Mucosa of rectum (tissue), 2 donors: Measurements from ENCODE around the gene PLOD2.

ENCODE experiments used
- H3K27ac ChIP-seq, 2 donors: one replicate each; pipeline ENCODE4 v1.7.0; 2013; ENCODE audit warnings: inconsistent platforms in 2 of 2, low read depth in 2 of 2, low read length in 2 of 2
- H3K27me3 ChIP-seq, 2 donors: one replicate each; pipeline ENCODE4 v1.7.0; 2013; ENCODE audit warnings: low read length in 2 of 2; ENCODE audit not compliant: control insufficient read depth in 2 of 2, insufficient read depth in 2 of 2
- H3K36me3 ChIP-seq, 2 donors: one replicate each; pipeline ENCODE4 v1.7.0; 2013; ENCODE audit warnings: low read length in 2 of 2; ENCODE audit not compliant: control insufficient read depth in 2 of 2, insufficient read depth in 2 of 2
- H3K4me1 ChIP-seq, 2 donors: one replicate each; pipeline ENCODE4 v1.7.0; 2013; ENCODE audit warnings: low read length in 2 of 2, mild to moderate bottlenecking in 1 of 2; ENCODE audit not compliant: control insufficient read depth in 2 of 2, insufficient read depth in 2 of 2
- H3K4me3 ChIP-seq, 2 donors: one replicate each; pipeline ENCODE4 v1.7.0; 2013; ENCODE audit warnings: low read length in 2 of 2
- H3K9ac ChIP-seq, 2 donors: one replicate each; pipeline ENCODE4 v1.7.0; 2013; ENCODE audit warnings: low read length in 2 of 2, low read depth in 1 of 2, mild to moderate bottlenecking in 1 of 2
- H3K9me3 ChIP-seq, 2 donors: one replicate each; pipeline ENCODE4 v1.7.0; 2013; ENCODE audit warnings: low read length in 2 of 2; ENCODE audit not compliant: control insufficient read depth in 2 of 2
- donor health status: healthy.
- donor health status: Normal muscosa, but diverticular disease.

PLOD2 gene

DNA sequence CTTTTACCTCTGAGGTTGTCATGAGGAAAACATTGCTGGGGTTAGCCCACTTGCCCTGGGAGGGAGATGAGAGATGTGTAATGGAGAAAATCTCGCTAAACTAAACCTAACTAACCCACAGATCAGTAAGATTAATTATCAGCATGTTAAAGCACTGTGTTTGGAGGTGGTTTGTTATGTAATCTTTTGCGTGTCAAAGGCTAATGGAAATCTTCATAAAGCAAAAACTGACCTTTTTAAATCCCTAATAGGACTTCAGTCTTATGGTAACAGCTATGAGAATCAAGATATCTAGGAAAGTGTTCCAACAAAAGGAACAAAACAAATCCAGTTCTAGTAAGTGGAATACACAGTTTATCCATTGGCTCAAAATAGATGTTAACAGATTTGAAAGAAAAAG is 102.7 kb downstream of the PLOD2 start:
- H3K4me3 ChIP-seq, result no peak overlapping the region
- H3K4me1 ChIP-seq, result no peaks in the 10 kb centered on the region
- H3K9ac ChIP-seq, result no peak overlapping the region
- no peaks in the 10 kb centered on the region for H3K27me3 ChIP-seq
- H3K27ac ChIP-seq, result no peak overlapping the region
- no peaks in the 10 kb centered on the region for H3K9me3 ChIP-seq
- H3K36me3 ChIP-seq, result no peaks in the 10 kb centered on the region

DNA sequence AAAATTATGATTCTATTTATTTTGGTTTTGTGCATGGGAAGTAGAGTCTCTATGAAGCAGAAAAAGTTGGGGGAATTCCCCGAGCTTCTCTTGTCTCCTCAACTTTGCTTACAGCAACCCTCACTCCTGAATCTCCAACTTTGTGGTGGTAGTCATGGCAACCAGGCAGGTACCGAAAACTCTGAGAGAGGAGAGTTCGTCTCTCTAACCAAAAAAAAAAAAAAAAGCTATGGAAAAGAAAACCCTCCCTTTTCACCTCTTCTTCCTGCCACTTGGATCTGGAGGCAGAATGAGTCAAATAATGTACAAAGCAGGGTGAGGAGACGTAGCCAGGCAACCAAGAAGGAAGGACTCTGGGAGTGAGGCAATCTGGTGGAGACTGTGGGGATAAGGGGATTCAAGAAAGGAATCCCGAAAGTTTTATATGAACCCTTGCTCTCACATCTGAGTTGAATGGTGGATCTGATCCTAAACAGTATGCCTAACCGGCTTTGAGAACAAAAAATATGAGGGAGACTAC is 108.1 kb downstream of the PLOD2 start:
- Histone ChIP-seq H3K9me3 (no peaks in the 10 kb centered on the region), H3K27me3 (no peaks in the 10 kb centered on the region), H3K4me1 (no peaks in the 10 kb centered on the region), H3K9ac (no peak overlapping the region), H3K27ac (no peak overlapping the region), H3K36me3 (no peaks in the 10 kb centered on the region), H3K4me3 (no peak overlapping the region)

DNA sequence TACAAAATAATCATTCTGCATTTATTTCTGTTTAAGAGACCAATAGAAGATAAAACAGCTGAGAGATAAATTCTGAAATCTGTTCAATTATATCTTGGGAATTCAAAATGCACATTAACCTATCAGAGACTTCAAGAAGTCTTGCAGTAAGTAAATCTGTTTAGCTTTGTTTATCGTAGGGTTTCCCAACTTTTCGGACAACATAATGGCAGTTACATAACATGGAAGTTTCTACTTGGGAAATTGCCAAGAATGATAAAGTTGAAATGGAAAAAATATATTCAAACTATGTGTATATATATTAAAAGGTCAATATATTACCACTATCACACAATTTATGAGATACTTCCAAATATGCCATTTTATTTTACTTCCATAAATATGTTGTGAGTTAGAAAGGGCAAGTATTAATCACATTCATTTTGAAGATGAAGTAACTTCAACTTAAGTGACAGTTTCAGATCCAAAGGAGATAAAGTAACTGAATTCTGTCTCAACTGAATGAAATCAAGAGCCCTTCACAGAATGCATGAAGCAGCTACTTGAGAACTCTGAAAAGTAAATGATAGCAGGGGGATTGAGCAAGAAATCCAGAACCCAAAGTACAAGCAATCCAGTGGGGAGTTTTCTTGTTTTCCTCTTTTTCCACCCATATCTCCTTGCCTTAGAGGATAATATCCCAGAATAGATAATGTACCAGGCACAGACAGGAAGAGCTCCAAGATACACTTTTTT is 108.8 kb downstream of the PLOD2 start:
- H3K4me1 ChIP-seq, result no peaks in the 10 kb centered on the region
- H3K27ac ChIP-seq, result no peak overlapping the region
- H3K9me3 ChIP-seq, result no peaks in the 10 kb centered on the region
- H3K27me3 ChIP-seq, result no peaks in the 10 kb centered on the region
- H3K9ac ChIP-seq, result no peak overlapping the region
- no peak overlapping the region for H3K4me3 ChIP-seq
- H3K36me3 ChIP-seq, result no peaks in the 10 kb centered on the region

DNA sequence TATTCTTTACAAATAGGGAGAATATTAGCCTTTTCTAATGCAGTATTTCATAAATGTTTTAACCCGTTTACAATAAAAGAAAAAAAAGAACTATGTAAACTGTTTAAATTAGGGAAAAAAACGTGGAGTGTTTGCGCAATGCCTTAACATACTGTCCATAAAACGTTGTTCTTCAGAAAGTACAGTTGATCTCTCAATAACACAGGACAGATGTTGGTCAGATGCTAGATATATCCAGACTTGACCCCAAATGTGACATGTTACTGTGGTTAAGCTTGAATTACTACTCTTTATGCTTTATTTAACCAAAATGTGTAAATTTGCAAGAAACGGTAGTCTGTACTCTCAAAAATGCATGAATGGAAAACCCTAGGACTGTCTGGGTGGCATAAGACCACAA is 110.3 kb downstream of the PLOD2 start:
- Histone ChIP-seq H3K36me3 (no peaks in the 10 kb centered on the region), H3K4me1 (no peaks in the 10 kb centered on the region), H3K27me3 (no peaks in the 10 kb centered on the region), H3K4me3 (no peak overlapping the region), H3K9ac (no peak overlapping the region), H3K27ac (no peak overlapping the region), H3K9me3 (no peaks in the 10 kb centered on the region)

DNA sequence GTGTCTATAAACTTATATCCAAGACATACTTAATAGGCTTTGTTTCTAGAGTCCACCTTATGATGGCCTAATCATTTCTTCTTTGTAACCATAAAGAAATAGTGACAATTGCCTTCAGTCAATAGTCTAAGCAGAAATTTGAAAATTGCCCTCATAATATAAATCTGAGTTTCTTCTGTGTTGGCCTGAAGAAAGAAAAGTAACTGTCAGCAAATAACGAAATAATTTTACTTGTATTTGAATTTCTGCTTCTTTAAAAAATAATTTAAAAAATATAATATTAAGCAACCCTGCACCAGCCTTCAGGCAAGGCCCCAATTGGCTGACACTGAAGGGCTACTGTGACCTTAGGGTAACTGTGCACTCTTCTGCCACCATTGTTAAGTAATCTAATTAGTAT is 113.5 kb downstream of the PLOD2 start:
- Histone ChIP-seq H3K27ac (no peak overlapping the region), H3K4me3 (no peak overlapping the region), H3K9ac (no peak overlapping the region), H3K9me3 (no peaks in the 10 kb centered on the region), H3K4me1 (no peaks in the 10 kb centered on the region), H3K36me3 (no peaks in the 10 kb centered on the region), H3K27me3 (no peaks in the 10 kb centered on the region)

DNA sequence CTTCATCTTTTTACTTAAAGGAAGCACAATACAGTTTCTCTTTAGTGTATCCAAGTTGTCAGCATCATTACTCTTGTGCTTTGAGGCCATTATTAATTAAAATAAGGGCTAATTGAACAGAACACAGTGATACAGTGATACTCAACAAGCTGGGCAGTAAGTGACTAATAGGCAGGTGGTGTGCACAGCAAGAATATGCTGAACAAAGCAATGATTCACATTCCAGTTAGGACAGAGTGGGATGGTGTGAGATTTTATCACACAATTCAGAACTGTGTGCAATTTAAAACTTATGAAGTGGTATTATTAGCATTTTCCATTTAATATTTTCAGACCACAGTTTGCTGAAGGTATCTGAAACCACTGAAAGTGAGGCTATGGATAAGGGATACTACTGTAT is 116.9 kb downstream of the PLOD2 start:
- Histone ChIP-seq H3K36me3 (no peaks in the 10 kb centered on the region), H3K27me3 (no peaks in the 10 kb centered on the region), H3K9me3 (no peaks in the 10 kb centered on the region), H3K4me3 (no peak overlapping the region), H3K27ac (no peak overlapping the region), H3K4me1 (no peaks in the 10 kb centered on the region), H3K9ac (no peak overlapping the region)

DNA sequence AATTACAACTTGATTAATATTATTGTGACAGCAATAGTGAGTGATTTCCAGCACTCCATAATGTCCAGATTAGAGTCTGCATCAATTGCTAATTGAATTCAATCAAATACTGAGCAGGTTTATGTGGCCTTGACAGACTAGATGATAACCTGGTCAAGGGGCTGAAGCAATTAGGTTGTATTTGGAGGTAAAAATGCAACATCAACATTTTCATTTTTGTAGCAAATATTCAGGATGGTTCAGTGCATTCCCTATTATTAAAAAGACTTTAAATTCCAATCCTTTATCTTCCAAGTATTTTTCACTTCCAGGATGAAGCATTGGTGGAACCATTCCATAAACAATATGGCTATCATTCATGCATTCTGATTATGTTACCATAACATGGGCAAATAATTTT is 120.4 kb downstream of the PLOD2 start:
- no peaks in the 10 kb centered on the region for H3K27me3 ChIP-seq
- no peak overlapping the region for H3K4me3 ChIP-seq
- no peaks in the 10 kb centered on the region for H3K4me1 ChIP-seq
- H3K9ac ChIP-seq, result no peak overlapping the region
- H3K27ac ChIP-seq, result no peak overlapping the region
- H3K36me3 ChIP-seq, result no peaks in the 10 kb centered on the region
- no peaks in the 10 kb centered on the region for H3K9me3 ChIP-seq

DNA sequence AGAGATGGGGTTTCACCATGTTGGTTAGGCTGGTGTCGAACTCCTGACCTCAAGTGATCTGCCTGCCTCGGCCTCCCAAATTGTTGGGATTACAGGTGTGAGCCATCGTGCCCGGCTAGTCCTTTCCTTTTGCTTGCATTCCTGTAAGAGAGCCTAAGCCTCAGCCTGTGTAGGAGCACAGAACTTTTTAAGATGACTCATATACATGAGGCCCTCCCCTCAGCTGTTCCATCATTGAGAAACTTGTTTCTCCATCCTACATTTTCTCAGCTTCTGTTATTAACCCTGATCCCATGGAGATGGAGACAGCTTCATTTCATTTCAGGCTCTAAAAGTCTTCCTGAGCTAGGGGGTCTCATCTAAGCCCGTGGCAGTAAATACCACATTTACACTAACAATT is 123.3 kb downstream of the PLOD2 start:
- Histone ChIP-seq H3K27ac (no peak overlapping the region), H3K4me3 (no peak overlapping the region), H3K36me3 (no peaks in the 10 kb centered on the region), H3K9ac (no peak overlapping the region), H3K9me3 (no peaks in the 10 kb centered on the region), H3K4me1 (no peaks in the 10 kb centered on the region), H3K27me3 (no peaks in the 10 kb centered on the region)

DNA sequence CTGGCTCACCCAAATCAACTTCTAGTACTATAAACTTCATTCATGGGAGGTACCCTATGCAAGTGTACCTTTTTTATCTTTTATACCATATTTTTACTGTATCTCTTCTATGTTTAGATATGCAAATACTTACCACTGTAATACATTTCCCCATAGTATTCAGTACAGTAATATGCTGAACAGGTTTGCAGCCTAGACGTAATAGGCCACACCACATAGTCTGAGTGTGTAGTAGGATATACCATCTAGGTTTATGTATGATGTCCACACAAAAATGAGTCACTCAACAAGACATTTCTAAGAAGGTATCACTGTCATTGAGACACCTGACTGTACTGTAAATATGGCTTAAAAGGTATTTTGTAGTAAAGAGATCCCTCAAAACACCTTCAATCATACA is 124.7 kb downstream of the PLOD2 start:
- H3K27ac ChIP-seq, result no peak overlapping the region
- H3K4me3 ChIP-seq, result no peak overlapping the region
- no peaks in the 10 kb centered on the region for H3K9me3 ChIP-seq
- no peaks in the 10 kb centered on the region for H3K4me1 ChIP-seq
- H3K27me3 ChIP-seq, result no peaks in the 10 kb centered on the region
- H3K9ac ChIP-seq, result no peak overlapping the region
- H3K36me3 ChIP-seq, result no peaks in the 10 kb centered on the region

DNA sequence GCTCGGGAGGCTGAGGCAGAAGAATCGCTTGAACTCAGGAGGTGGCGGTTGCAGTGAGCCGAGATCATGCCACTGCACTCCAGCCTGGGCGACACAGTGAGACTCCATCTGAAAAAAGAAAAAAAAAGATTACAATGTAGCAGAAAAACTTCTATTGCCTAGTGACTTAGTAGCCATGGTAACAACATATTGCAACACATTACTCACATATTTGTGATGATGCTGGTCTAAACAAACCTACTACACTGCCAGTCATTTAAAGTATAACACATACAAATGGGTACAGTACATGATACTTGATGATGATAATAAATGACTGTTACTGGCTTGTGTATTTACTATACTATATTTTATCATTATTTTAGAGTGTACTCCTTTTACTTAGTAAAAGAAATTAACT is 125.6 kb downstream of the PLOD2 start:
- Histone ChIP-seq H3K36me3 (no peaks in the 10 kb centered on the region), H3K27ac (no peak overlapping the region), H3K27me3 (no peaks in the 10 kb centered on the region), H3K9ac (no peak overlapping the region), H3K4me1 (no peaks in the 10 kb centered on the region), H3K4me3 (no peak overlapping the region), H3K9me3 (no peaks in the 10 kb centered on the region)
